ENCODE data around the gene RXFP1.

Gene RXFP1

GRCh38 chr4:158688813-158689212 is 167.1 kb downstream of the RXFP1 start:
- Histone ChIP-seq H3K4me3 (ENCODE audit: low read depth, low read length) (no peak overlapping the region), H3K27me3 (no peaks in the 10 kb centered on the region), H3K9me3 (no peaks in the 10 kb centered on the region), H3K4me1 (no peaks in the 10 kb centered on the region), H3K36me3 (0 out of 2 replicates have a peak, but pooled peaks cover 2% of the 10 kb centered on the region)
- TF ChIP-seq, protein P1, sequence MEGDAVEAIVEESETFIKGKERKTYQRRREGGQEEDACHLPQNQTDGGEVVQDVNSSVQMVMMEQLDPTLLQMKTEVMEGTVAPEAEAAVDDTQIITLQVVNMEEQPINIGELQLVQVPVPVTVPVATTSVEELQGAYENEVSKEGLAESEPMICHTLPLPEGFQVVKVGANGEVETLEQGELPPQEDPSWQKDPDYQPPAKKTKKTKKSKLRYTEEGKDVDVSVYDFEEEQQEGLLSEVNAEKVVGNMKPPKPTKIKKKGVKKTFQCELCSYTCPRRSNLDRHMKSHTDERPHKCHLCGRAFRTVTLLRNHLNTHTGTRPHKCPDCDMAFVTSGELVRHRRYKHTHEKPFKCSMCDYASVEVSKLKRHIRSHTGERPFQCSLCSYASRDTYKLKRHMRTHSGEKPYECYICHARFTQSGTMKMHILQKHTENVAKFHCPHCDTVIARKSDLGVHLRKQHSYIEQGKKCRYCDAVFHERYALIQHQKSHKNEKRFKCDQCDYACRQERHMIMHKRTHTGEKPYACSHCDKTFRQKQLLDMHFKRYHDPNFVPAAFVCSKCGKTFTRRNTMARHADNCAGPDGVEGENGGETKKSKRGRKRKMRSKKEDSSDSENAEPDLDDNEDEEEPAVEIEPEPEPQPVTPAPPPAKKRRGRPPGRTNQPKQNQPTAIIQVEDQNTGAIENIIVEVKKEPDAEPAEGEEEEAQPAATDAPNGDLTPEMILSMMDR (IDR thresholded peaks at IDR 0.05; ENCODE audit: low read depth, low read length): no peak
- DNase-seq: no peak

Measured in BE2C (cell line).